Heart left ventricle (tissue), 16 donors: Measurements from ENCODE around the gene PLOD1. TPM values are rescaled to one million over a fixed set of nuclear protein-coding genes. Genes with fewer than 3 reads are reported as not detected.

Experiments
- ATAC-seq, 4 donors: fragments of 200-7000 bp; cut with Tn5 transposase; one replicate each; pipeline ENCODE4 v1.9.1; 2020 to 2022; ENCODE audit warnings: moderate library complexity in 4 of 4, mild to moderate bottlenecking in 3 of 4, moderate number of reproducible peaks in 1 of 4
- DNase-seq, 5 donors: peaks; one replicate each; pipeline ENCODE4 v3.0.0-alpha.2; 2020
- H3K27ac ChIP-seq, 12 donors: fragments of 200-600 bp; sonication (generic) in 4 of 12; one replicate each; pipeline versions ENCODE4 v1.5.0 to v1.8.0; 2016 to 2022; ENCODE audit warnings: mild to moderate bottlenecking in 2 of 12
- H3K27me3 ChIP-seq, 9 donors: fragments of 200-600 bp; sonication (generic) in 2 of 9; one replicate each; pipeline versions ENCODE4 v1.5.1 to v1.8.0; 2016 to 2022; ENCODE audit warnings: mild to moderate bottlenecking in 3 of 9
- H3K36me3 ChIP-seq, 9 donors: fragments of 200-600 bp; sonication (generic) in 2 of 9; one replicate each; pipeline versions ENCODE4 v1.5.0 to v1.8.0; 2018 to 2022; ENCODE audit warnings: mild to moderate bottlenecking in 2 of 9
- H3K4me1 ChIP-seq, 12 donors: fragments of 200-600 bp; sonication (generic) in 4 of 12; one replicate each; pipeline versions ENCODE4 v1.5.0 to v1.8.0; 2016 to 2022; ENCODE audit warnings: mild to moderate bottlenecking in 3 of 12
- H3K4me3 ChIP-seq, 12 donors: fragments of 200-600 bp; sonication (generic) in 4 of 12; one replicate each; pipeline versions ENCODE4 v1.5.0 to v1.8.0; 2017 to 2022; ENCODE audit warnings: mild to moderate bottlenecking in 9 of 12, moderate library complexity in 4 of 12
- H3K9me3 ChIP-seq, 12 donors: fragments of 200-600 bp; sonication (generic) in 4 of 12; one replicate each; pipeline versions ENCODE4 v1.5.0 to v1.8.0; 2016 to 2022; ENCODE audit warnings: mild to moderate bottlenecking in 1 of 12
- POLR2A ChIP-seq, 2 donors: fragments of 450-650 bp; IDR thresholded peaks; one replicate each; pipeline ENCODE4 v1.6.1; 2017; ENCODE audit warnings: antibody characterized with exemption in 2 of 2, mild to moderate bottlenecking in 2 of 2, moderate library complexity in 2 of 2
- WGBS, 4 donors: extraction: QIAGEN DNeasy Blood & Tissue Kit in 2 of 4; methylation state at CpG; one replicate each; pipeline versions ENCODE4 v1.1.5 to v1.1.7; 2013 to 2018; 5-methylcytosine and 5-hydroxymethylcytosine counted together
- intact Hi-C, 10 donors: fragments of 100-400 bp; cut with DNase I; formaldehyde crosslinking; loops; one replicate each; pipeline versions ENCODE4 v1.11.1 to v1.14.2; 2022
- polyA plus RNA-seq, 2 donors: library from polyadenylated mRNA; stranded (reverse); fragments of 200-250 nt; gene quantifications; one replicate each; pipeline ENCODE4 v1.2.3, GENCODE V29; 2013
- total RNA-seq, 9 donors: library from RNA; depleted of rRNA in 2 of 9; stranded (reverse); fragments of >200 nt in 2 of 9; fragmentation: NEBNext Ultra II Directional in 3 of 9; extraction: Animal tissue kit (Norgen Biotek cat#: 25700) in 3 of 9; gene quantifications; one replicate each; pipeline versions ENCODE4 v1.1.0 to v1.2.4, GENCODE V29; 2016 to 2023
- TF ChIP-seq, protein P1 (sequence below), 12 donors: fragments of 200-600 bp; sonication (generic) in 4 of 12; IDR thresholded peaks; one replicate each; pipeline versions ENCODE4 v1.5.0 to v1.8.0; 2018 to 2022; ENCODE audit warnings: antibody characterized with exemption in 12 of 12, mild to moderate bottlenecking in 5 of 12
- donor health status: ischemic (EF 13 %, LVEDD 7.1; RV severe dilation, severe dysfunction).
- donor health status: healthy with polysubstance abuse.
- donor health status: DM: no; HTN: yes; CAD: no.
- donor health status: DM: no; HTN: no; CAD: no.
- donor health status: ischemic (EF 25% LVEDD 6.9; RV normal size, moderate dysfunction).
- donor health status: ischemic (EF 25% LVEDD 5.7; RV mildly dilated, moderate dysfunction).
- donor health status: healthy.
- donor health status: DM: yes; HTN: yes; CAD: no.
- donor health status: ischemic (EF 35%, LVEDD 5.7; RV mildly dilated, moderate dysfunction).
- donor health status: nonischemic (EF 11% LVEDD 7.7; RV severe dilation, severe dysfunction).
- donor health status: DM: yes; HTN: yes; CAD: no.
- donor health status: PGD.
- donor health status: ischemic (EF 29% LVEDD 5.4; RV normal size, mild dysfunction).
- donor health status: nonischemic (EF 23%, LVEDD 6.1; RV moderate dilation, normal function).

The PLOD1 gene
- total and polyA plus RNA-seq, 11 donors, result 37.5 to 108 (median 50.1) TPM

DNA sequence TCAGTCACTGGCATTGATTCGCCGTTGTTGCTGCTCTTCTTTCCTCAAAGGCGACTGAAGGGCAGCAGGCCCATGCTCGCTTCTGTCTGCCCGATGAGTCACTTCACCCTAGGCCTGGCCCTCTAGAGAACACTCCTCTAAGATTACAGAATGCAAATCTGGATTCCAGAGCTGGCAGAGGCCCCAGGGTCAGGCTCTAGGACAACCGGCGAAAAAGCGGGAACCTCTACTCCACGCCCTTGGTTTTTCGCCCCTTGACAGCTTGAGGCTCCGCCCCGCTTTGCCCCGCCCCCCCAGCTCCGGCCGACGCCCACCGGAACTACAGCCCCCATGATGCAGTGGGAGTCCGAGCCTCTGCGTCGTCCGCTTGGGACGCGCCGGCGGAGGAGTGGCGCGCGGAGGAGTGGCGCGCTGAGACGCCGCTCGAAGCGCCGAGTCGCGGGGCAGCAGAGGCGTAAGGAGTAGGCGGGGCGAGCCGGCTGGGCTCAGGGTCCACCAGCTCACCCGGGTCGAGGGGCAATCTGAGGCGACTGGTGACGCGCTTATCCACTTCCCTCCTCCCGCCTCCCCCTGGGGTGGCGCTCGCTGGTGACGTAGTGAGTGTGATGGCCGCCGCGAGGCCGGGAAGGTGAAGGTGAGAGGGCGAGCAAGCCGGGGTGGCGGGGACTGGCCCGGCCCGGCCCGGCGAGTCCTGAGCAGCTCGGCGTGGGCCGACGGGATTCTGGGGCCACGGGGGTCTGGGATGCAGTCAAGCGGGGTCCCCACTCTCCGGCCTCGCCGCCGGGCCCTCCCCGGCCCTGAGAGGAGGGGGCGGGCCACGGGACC lies 45.5 kb downstream of the PLOD1 start, which contains the start of gene MFN2:
MFN2 (plus strand) TSS at position 594 of the 825 bp plus-strand sequence. CDS start 8,725 bp downstream, outside the sequence.
- Histone ChIP-seq H3K36me3 (peaks cover 0 to 45% (median 38%) of the 10 kb centered on the region in 9 donors), H3K4me1 (peaks cover 0 to 67% (median 52%) of the 10 kb centered on the region in 12 donors), H3K9me3 (no peaks in the 10 kb centered on the region), H3K4me3 (peak within 1 kb of the TSS; percentile 76 to 97 (median 88)), H3K27me3 (no peaks in the 10 kb centered on the region), H3K27ac (peak within 1 kb of the TSS; percentile 91 to 99 (median 98))
- TF ChIP-seq, protein P1, sequence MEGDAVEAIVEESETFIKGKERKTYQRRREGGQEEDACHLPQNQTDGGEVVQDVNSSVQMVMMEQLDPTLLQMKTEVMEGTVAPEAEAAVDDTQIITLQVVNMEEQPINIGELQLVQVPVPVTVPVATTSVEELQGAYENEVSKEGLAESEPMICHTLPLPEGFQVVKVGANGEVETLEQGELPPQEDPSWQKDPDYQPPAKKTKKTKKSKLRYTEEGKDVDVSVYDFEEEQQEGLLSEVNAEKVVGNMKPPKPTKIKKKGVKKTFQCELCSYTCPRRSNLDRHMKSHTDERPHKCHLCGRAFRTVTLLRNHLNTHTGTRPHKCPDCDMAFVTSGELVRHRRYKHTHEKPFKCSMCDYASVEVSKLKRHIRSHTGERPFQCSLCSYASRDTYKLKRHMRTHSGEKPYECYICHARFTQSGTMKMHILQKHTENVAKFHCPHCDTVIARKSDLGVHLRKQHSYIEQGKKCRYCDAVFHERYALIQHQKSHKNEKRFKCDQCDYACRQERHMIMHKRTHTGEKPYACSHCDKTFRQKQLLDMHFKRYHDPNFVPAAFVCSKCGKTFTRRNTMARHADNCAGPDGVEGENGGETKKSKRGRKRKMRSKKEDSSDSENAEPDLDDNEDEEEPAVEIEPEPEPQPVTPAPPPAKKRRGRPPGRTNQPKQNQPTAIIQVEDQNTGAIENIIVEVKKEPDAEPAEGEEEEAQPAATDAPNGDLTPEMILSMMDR (IDR thresholded peaks at IDR 0.05), result peak in 1 of 12 donors; percentile 12
- peak in 1 of 2 donors; percentile 71 for TF ChIP-seq POLR2A (IDR thresholded peaks at IDR 0.05)
- 0 to 1% (median 1%) methylated on average over 29 to 74 of the region's 74 CpGs for WGBS, 4 donors
- DNase-seq (peak; percentile 96 to 99 (median 97)), ATAC-seq (peak; percentile 88 to 94 (median 90))
- intact Hi-C loops, result loop anchor here in 8 of 10 donors (1.0 to 10.0 kb wide), 9 partner anchors 37 to 73 kb away; partner anchors contain the start of genes KIAA2013 (in 2 of the 8), PLOD1 (in 2 of the 8) and MIIP (in 1 of the 8)

DNA sequence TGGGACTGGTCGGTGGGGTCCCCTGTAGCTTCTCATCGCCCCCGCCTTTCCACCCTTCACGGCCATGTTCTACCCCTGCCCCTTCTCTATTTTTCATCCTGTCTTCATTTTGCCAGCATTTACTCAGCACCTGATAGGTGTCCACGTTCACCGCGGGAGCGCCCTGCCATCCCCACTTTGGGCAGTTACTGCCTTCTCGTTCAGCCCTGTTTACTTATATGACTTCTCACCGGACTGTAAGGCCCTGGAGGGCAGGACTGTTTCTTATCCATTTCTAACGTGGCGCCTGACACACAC lies 46.1 kb downstream of the PLOD1 start:
- H3K27ac ChIP-seq, result peak overlapping the region; percentile 91 to 99 (median 98)
- ATAC-seq, result no peak
- 0 to 3% (median 1%) methylated on average over 12 of the region's 12 CpGs for WGBS, 4 donors
- H3K4me3 ChIP-seq, result peak overlapping the region; percentile 76 to 97 (median 88)
- peaks cover 0 to 73% (median 53%) of the 10 kb centered on the region in 12 donors for H3K4me1 ChIP-seq
- no peaks in the 10 kb centered on the region for H3K9me3 ChIP-seq
- DNase-seq, result no peak
- TF ChIP-seq, protein P1 (IDR thresholded peaks at IDR 0.05), result no peak
- TF ChIP-seq POLR2A (IDR thresholded peaks at IDR 0.05), result no peak
- H3K27me3 ChIP-seq, result no peaks in the 10 kb centered on the region
- peaks cover 0 to 44% (median 38%) of the 10 kb centered on the region in 9 donors for H3K36me3 ChIP-seq
- intact Hi-C loops, result loop anchor here in 6 of 10 donors (1.0 to 5.0 kb wide), 5 partner anchors 37 to 73 kb away; partner anchors contain the start of genes KIAA2013 (in 2 of the 6) and MIIP (in 1 of the 6)

DNA sequence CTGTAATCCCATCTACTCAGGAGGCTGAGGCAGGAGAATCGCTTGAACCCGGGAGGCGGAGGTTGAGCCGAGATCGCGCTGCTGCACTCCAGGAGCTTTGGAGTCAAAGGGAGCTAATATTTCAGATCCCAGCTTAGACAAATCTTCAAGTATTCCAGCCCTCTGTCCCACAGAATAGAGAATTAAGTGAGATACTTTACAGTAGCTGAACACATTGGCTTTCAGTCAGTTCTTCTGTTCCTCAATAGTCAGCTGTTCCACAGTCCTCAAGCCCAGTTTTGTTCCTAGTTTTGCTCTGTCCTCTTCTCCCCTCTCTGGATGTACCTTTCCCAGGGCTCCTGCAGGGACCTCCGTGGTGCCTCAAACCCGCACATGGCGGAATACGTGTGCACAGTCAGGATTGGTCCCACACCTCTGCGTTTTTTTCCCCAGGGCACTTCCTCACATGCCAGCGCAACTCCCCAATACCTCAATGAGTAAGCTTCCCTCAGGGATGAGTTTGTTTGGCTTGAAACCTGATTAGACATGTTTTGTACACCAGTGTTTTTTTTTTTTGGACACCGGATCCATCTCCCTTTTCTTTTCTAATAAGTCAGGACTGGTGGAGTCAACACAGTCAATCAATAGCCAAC lies 47.0 kb downstream of the PLOD1 start:
- Histone ChIP-seq H3K4me3 (peak overlapping the region in 11 of 12 donors; percentile 76 to 97 (median 89)), H3K9me3 (no peaks in the 10 kb centered on the region), H3K27me3 (no peaks in the 10 kb centered on the region), H3K27ac (peak overlapping the region; percentile 91 to 99 (median 98)), H3K4me1 (peaks cover 0 to 82% (median 54%) of the 10 kb centered on the region in 12 donors), H3K36me3 (peaks cover 2 to 48% (median 45%) of the 10 kb centered on the region in 9 donors)
- ATAC-seq, result no peak
- DNase-seq, result no peak
- TF ChIP-seq POLR2A (IDR thresholded peaks at IDR 0.05), result no peak
- TF ChIP-seq, protein P1 (IDR thresholded peaks at IDR 0.05), result no peak
- WGBS, 4 donors, result 65 to 80% (median 80%) methylated on average over 13 of the region's 13 CpGs
- intact Hi-C loops, result loop anchor here in 6 of 10 donors (2.0 to 5.0 kb wide), 4 partner anchors 36 to 74 kb away; partner anchors contain the start of genes KIAA2013 (in 1 of the 6) and MIIP (in 1 of the 6)
